ENCODE data around the gene XPO6. TPM values are rescaled to one million over a fixed set of nuclear protein-coding genes. Genes with fewer than 3 reads are reported as not detected.

XPO6 gene
- total and polyA plus RNA-seq, 2 of the 13 experiments (the other 11 are each of a cell fraction or from before 2014, with no cell fraction given) = 109 to 129 TPM

DNA sequence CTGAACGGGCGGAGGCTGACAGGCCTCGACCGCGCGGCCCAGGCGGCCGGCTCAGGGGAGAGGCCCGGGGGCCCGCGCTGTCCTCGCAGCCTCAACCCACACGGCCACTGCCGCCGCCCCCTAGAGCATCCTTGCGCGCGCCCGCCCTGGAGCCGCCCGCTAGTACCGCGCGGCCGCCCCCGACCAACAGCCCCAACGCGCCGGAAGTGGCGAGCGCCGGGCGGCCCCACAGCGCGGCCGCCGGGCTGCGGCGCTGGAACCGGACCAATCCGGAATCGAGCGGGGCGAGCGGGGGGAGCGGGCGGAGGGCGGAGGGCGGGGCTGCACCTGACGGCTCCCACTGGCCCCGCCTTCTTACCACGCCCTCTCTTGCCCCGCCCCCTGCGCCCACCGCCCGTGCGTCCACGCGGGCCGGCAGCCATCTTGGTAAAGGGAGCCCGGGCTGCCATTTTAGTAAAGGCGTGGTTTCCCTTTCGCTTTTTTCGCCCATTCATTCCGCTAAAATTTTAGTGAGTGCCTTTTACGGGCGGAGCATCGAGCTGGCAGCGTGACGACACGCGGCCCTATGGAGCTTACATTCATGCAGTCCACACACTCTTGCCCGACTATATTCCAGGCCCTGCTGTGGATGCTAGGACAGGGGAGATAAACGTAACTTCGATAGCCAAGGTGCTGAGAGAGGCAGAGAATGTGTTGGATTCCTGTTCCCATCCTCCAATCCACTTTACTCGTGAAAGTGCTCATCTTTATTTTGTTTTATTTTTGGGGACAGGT lies at the start of gene XPO6 (continued):
- TF ChIP-seq, protein P1, sequence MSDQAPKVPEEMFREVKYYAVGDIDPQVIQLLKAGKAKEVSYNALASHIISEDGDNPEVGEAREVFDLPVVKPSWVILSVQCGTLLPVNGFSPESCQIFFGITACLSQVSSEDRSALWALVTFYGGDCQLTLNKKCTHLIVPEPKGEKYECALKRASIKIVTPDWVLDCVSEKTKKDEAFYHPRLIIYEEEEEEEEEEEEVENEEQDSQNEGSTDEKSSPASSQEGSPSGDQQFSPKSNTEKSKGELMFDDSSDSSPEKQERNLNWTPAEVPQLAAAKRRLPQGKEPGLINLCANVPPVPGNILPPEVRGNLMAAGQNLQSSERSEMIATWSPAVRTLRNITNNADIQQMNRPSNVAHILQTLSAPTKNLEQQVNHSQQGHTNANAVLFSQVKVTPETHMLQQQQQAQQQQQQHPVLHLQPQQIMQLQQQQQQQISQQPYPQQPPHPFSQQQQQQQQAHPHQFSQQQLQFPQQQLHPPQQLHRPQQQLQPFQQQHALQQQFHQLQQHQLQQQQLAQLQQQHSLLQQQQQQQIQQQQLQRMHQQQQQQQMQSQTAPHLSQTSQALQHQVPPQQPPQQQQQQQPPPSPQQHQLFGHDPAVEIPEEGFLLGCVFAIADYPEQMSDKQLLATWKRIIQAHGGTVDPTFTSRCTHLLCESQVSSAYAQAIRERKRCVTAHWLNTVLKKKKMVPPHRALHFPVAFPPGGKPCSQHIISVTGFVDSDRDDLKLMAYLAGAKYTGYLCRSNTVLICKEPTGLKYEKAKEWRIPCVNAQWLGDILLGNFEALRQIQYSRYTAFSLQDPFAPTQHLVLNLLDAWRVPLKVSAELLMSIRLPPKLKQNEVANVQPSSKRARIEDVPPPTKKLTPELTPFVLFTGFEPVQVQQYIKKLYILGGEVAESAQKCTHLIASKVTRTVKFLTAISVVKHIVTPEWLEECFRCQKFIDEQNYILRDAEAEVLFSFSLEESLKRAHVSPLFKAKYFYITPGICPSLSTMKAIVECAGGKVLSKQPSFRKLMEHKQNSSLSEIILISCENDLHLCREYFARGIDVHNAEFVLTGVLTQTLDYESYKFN (CRISPR knock-in tag; conservative IDR thresholded peaks at IDR 0.05) = peak; percentile 63
- TF ChIP-seq ZNF468 (CRISPR knock-in tag; IDR thresholded peaks at IDR 0.05) = no peak
- TF ChIP-seq ZBTB8A (CRISPR knock-in tag; IDR thresholded peaks at IDR 0.05; ENCODE audit: borderline replicate concordance, low read depth) = peak; percentile 51; the same call in 1 of the 2 replicates
- no peak for TF ChIP-seq ZNF329 (CRISPR knock-in tag; IDR thresholded peaks at IDR 0.05; ENCODE audit: low read depth)
- peak; percentile 84 for TF ChIP-seq MNT (IDR thresholded peaks at IDR 0.05)
- no peak for TF ChIP-seq ZFP36L1 (CRISPR knock-in tag; IDR thresholded peaks at IDR 0.05)
- TF ChIP-seq, protein P2, sequence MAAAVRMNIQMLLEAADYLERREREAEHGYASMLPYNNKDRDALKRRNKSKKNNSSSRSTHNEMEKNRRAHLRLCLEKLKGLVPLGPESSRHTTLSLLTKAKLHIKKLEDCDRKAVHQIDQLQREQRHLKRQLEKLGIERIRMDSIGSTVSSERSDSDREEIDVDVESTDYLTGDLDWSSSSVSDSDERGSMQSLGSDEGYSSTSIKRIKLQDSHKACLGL (CRISPR knock-in tag; IDR thresholded peaks at IDR 0.05) = peak; percentile 51; the same call in 1 of the 2 replicates
- peak; percentile 68; the same call in 1 of the 2 replicates for TF ChIP-seq ZNF232 (CRISPR knock-in tag; IDR thresholded peaks at IDR 0.05; ENCODE audit: borderline replicate concordance)
- no peak for TF ChIP-seq ZNF354B (CRISPR knock-in tag; IDR thresholded peaks at IDR 0.05)
- TF ChIP-seq, protein P3, sequence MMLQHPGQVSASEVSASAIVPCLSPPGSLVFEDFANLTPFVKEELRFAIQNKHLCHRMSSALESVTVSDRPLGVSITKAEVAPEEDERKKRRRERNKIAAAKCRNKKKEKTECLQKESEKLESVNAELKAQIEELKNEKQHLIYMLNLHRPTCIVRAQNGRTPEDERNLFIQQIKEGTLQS (CRISPR knock-in tag; IDR thresholded peaks at IDR 0.05) = peak; percentile 40; the same call in 1 of the 2 replicates
- TF ChIP-seq SNAPC4 (CRISPR knock-in tag; IDR thresholded peaks at IDR 0.05) = no peak
- TF ChIP-seq RBM39 (IDR thresholded peaks at IDR 0.05; ENCODE audit: low read depth, low read length, poor library complexity, severe bottlenecking) = no peak
- TF ChIP-seq EEA1 (CRISPR knock-in tag; IDR thresholded peaks at IDR 0.05; ENCODE audit: borderline replicate concordance) = no peak
- TF ChIP-seq IRF2 (CRISPR knock-in tag; IDR thresholded peaks at IDR 0.05) = peak; percentile 100
- no peak for TF ChIP-seq SCMH1 (CRISPR knock-in tag; IDR thresholded peaks at IDR 0.05; ENCODE audit: borderline replicate concordance)
- TF ChIP-seq CHD2 (IDR thresholded peaks at IDR 0.05; ENCODE audit: low read depth, low read length) = no peak
- TF ChIP-seq ZSCAN29 (CRISPR knock-in tag; conservative IDR thresholded peaks at IDR 0.05) = peak; percentile 94
- TF ChIP-seq ZSCAN31 (CRISPR knock-in tag; IDR thresholded peaks at IDR 0.05; ENCODE audit: low read depth) = peak; percentile 60; the same call in 1 of the 2 replicates
